Thyroid gland (tissue), 4 donors: ENCODE results near the gene PRSS2.

Experiments used
- CTCF ChIP-seq, 6 experiments: fragments of 200-600 bp in 3 of 6; fragments of 450-650 bp in 3 of 6; sonication (generic) in 3 of 6; IDR thresholded peaks; one replicate each; pipeline ENCODE4 v1.5.1; 2016 to 2019; ENCODE audit warnings: antibody characterized with exemption in 6 of 6, mild to moderate bottlenecking in 2 of 6, inconsistent platforms in 1 of 6, moderate library complexity in 1 of 6
- POLR2A ChIP-seq, 2 donors: fragments of 450-650 bp; IDR thresholded peaks; one replicate each; pipeline ENCODE4 v1.6.1; 2017; ENCODE audit warnings: antibody characterized with exemption in 2 of 2, mild to moderate bottlenecking in 2 of 2, moderate library complexity in 1 of 2

GRCh38 chr7:142776206-142776844 is 5.6 kb downstream of the PRSS2 start:
- TF ChIP-seq CTCF (IDR thresholded peaks at IDR 0.05) (no peak), POLR2A (IDR thresholded peaks at IDR 0.05) (no peak)
